ENCODE measurements around the gene S100A1. TPM values are rescaled to one million over a fixed set of nuclear protein-coding genes. Genes with fewer than 3 reads are reported as not detected.
"Not testable (repeated sequence)": the region's sequence is repeated elsewhere in the genome, so short reads cannot be mapped to it uniquely, and the experiment has no call there.

The S100A1 gene
- total RNA-seq, 1 donor from 2014 or later = not detected

- peaks cover 25% of the 10 kb centered on the region for H3K36me3 ChIP-seq (ENCODE audit: control insufficient read depth, insufficient read depth, low read length)
- TF ChIP-seq CTCF (IDR thresholded peaks at IDR 0.05; ENCODE audit: insufficient read depth, low read length, severe bottlenecking) = no peak
Measured at GRCh38 chr1:153638261-153638660, 10.0 kb downstream of the S100A1 start.

DNA sequence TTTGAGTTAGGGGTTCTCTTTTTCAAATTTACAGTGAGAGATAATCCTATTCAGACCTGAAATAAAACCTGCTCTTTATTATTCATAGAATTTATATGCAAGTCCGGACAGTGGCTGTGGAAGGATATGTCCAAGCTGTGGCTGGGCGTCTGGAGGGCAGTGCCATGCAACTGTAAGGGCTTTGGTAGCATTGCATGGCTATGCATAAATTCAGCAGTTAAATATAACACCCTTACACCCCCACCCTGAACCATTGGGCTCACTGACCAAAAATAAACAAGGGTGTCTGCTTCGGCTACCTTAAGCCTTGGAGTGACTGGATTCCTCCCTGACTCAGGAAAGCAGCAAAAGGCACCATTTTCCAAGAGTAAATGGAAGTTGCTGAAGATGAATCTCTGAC lies 11.0 kb downstream of the S100A1 start:
- DNase-seq (ENCODE audit: low read depth) = no peak
- no peaks in the 10 kb centered on the region for H3K27me3 ChIP-seq (ENCODE audit: control insufficient read depth, insufficient read depth, low read length)
- no peak for TF ChIP-seq CTCF (IDR thresholded peaks at IDR 0.05; ENCODE audit: insufficient read depth, low read length, severe bottlenecking)
- FAIRE-seq = no peak
- H3K4me3 ChIP-seq (ENCODE audit: low read depth, low read length) = no peak overlapping the region
- H3K36me3 ChIP-seq (ENCODE audit: control insufficient read depth, insufficient read depth, low read length) = peaks cover 29% of the 10 kb centered on the region

More at GRCh38 chr1:153638261-153638660, 10.0 kb downstream of the S100A1 start:
- DNase-seq (ENCODE audit: low read depth) = no peak
- FAIRE-seq = no peak
- Histone ChIP-seq H3K27me3 (ENCODE audit: control insufficient read depth, insufficient read depth, low read length) (no peaks in the 10 kb centered on the region), H3K4me3 (ENCODE audit: low read depth, low read length) (no peak overlapping the region)

DNA sequence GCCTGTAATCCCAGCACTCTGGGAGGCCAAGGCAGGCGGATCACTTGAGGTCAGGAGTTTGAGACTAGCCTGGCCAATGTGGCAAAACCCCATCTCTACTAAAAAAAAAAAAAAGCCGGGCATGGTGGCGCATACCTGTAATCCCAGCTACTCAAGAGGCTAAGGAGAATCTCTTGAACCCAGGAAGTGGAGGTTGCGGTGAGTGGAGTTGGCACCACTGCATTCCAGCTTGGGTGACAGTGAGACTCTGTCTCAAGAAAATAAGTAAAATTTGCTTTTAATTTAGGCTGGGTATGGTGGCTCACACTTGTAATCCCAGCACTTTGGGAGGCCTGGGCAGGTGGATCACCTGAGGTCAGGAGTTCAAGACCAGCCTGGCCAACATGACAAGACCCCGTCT lies 12.0 kb downstream of the S100A1 start:
- DNase-seq (ENCODE audit: low read depth); H3K27me3 ChIP-seq (ENCODE audit: control insufficient read depth, insufficient read depth, low read length); FAIRE-seq; H3K4me3 ChIP-seq (ENCODE audit: low read depth, low read length): not testable (repeated sequence)
- peaks cover 30% of the 10 kb centered on the region for H3K36me3 ChIP-seq (ENCODE audit: control insufficient read depth, insufficient read depth, low read length)

GRCh38 chr1:153640861-153641260 lies 12.6 kb downstream of the S100A1 start:
- Histone ChIP-seq H3K4me3 (ENCODE audit: low read depth, low read length) (no peak overlapping the region), H3K27me3 (ENCODE audit: control insufficient read depth, insufficient read depth, low read length) (no peaks in the 10 kb centered on the region), H3K36me3 (ENCODE audit: control insufficient read depth, insufficient read depth, low read length) (peaks cover 29% of the 10 kb centered on the region)
- no peak for TF ChIP-seq CTCF (IDR thresholded peaks at IDR 0.05; ENCODE audit: insufficient read depth, low read length, severe bottlenecking)
- DNase-seq (ENCODE audit: low read depth) (no peak), FAIRE-seq (no peak)

GRCh38 chr1:153642161-153642560 lies 13.9 kb downstream of the S100A1 start:
- FAIRE-seq (no peak), DNase-seq (ENCODE audit: low read depth) (no peak)
- no peak for TF ChIP-seq CTCF (IDR thresholded peaks at IDR 0.05; ENCODE audit: insufficient read depth, low read length, severe bottlenecking)
- Histone ChIP-seq H3K27me3 (ENCODE audit: control insufficient read depth, insufficient read depth, low read length) (no peaks in the 10 kb centered on the region), H3K36me3 (ENCODE audit: control insufficient read depth, insufficient read depth, low read length) (peaks cover 23% of the 10 kb centered on the region), H3K4me3 (ENCODE audit: low read depth, low read length) (no peak overlapping the region)

DNA sequence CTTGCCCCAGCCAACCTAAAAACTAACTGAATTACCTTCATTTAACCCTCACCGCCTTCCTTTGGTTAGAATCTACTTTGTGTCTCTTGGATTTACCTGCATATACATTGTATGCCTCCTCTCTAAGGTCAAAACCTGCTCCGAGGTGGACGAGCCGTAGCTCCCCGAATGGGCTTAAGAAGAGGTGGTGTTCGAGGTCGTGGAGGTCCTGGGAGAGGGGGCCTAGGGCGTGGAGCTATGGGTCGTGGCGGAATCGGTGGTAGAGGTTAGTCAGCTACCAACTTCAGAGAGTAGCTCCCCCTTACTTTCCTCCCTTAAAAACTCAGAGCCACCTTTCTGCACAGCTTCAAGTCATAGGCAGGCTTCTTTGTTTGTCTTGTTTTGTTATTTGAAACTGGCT lies 14.9 kb downstream of the S100A1 start:
- peaks cover 23% of the 10 kb centered on the region for H3K36me3 ChIP-seq (ENCODE audit: control insufficient read depth, insufficient read depth, low read length)
- no peak for DNase-seq (ENCODE audit: low read depth)

More for the DNA sequence above, 14.9 kb downstream of the S100A1 start:
- Histone ChIP-seq H3K4me3 (ENCODE audit: low read depth, low read length) (no peak overlapping the region), H3K27me3 (ENCODE audit: control insufficient read depth, insufficient read depth, low read length) (no peaks in the 10 kb centered on the region)
- TF ChIP-seq CTCF (IDR thresholded peaks at IDR 0.05; ENCODE audit: insufficient read depth, low read length, severe bottlenecking) = no peak
- no peak for FAIRE-seq
